Activated T-cell treated with anti-CD3 and anti-CD28 coated beads for 1 hour (primary cell): ENCODE results near the gene OASL.

Experiments used
- DNase-seq: peaks from one replicate; pipeline ENCODE4 v3.0.0-alpha.2; 2020; ENCODE audit warnings: low read depth

Gene OASL

GRCh38 chr12:120991965-120992364, 47.1 kb downstream of the OASL start:
- DNase-seq: no peak

- no peak for DNase-seq
Measured at GRCh38 chr12:120990487-120991055, 48.5 kb downstream of the OASL start.

- no peak for DNase-seq
Measured at GRCh38 chr12:120989687-120990086, 49.4 kb downstream of the OASL start.

GRCh38 chr12:120988658-120989057, 50.4 kb downstream of the OASL start:
- no peak for DNase-seq

- DNase-seq: no peak
Measured at GRCh38 chr12:120988234-120988633, 50.8 kb downstream of the OASL start.

- DNase-seq: no peak
Measured at GRCh38 chr12:120984351-120984898, 54.6 kb downstream of the OASL start.

GRCh38 chr12:120983759-120984158, 55.3 kb downstream of the OASL start:
- no peak for DNase-seq

GRCh38 chr12:120982659-120983058, 56.4 kb downstream of the OASL start:
- DNase-seq: no peak

- DNase-seq: no peak
Measured at GRCh38 chr12:120981407-120981941, 57.6 kb downstream of the OASL start.

GRCh38 chr12:120980800-120981368, 58.2 kb downstream of the OASL start:
- DNase-seq: no peak

- DNase-seq: no peak
Measured at GRCh38 chr12:120979862-120980696, 59.0 kb downstream of the OASL start.

- DNase-seq: no peak
Measured at GRCh38 chr12:120979220-120979861, 59.7 kb downstream of the OASL start.

GRCh38 chr12:120978296-120979219, 60.5 kb downstream of the OASL start, which contains the start of gene HNF1A:
Gene HNF1A (plus strand): TSS chr12:120978543. CDS start chr12:120978769, 226 bp downstream.
- no peak for DNase-seq

- no peak for DNase-seq
Measured at GRCh38 chr12:120977531-120978295, 61.3 kb downstream of the OASL start.

GRCh38 chr12:120972870-120973543, 66.0 kb downstream of the OASL start:
- no peak for DNase-seq

GRCh38 chr12:120971299-120972180, 67.5 kb downstream of the OASL start:
- no peak for DNase-seq

- DNase-seq: no peak
Measured at GRCh38 chr12:120970310-120970709, 68.7 kb downstream of the OASL start.
